Measurements from ENCODE around the gene METTL8.

DNA sequence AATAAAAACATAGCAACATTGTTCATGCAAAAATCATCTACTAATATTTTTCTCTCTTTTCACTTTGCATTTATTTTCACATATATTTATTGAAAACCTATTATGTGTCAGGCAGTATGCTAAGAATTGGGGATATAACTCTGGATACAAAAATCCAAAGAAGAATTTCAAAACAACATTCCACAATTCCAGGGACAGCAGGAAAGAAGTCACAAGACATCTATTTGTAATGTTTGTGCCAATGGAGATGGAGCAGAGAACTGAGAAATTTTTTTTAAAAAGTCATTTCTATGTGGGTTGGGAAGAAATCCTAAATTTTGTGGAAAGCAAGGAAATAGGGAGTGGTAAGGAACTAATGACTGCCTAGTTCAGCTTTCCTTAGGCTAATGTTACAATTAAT lies 144.5 kb downstream of the METTL8 start:
- TF ChIP-seq, protein P1, sequence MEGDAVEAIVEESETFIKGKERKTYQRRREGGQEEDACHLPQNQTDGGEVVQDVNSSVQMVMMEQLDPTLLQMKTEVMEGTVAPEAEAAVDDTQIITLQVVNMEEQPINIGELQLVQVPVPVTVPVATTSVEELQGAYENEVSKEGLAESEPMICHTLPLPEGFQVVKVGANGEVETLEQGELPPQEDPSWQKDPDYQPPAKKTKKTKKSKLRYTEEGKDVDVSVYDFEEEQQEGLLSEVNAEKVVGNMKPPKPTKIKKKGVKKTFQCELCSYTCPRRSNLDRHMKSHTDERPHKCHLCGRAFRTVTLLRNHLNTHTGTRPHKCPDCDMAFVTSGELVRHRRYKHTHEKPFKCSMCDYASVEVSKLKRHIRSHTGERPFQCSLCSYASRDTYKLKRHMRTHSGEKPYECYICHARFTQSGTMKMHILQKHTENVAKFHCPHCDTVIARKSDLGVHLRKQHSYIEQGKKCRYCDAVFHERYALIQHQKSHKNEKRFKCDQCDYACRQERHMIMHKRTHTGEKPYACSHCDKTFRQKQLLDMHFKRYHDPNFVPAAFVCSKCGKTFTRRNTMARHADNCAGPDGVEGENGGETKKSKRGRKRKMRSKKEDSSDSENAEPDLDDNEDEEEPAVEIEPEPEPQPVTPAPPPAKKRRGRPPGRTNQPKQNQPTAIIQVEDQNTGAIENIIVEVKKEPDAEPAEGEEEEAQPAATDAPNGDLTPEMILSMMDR (IDR thresholded peaks at IDR 0.05) = no peak
- TF ChIP-seq POLR2A (IDR thresholded peaks at IDR 0.05) = no peak
